ENCODE measurements around the gene NIN. TPM values are rescaled to one million over a fixed set of nuclear protein-coding genes. Genes with fewer than 3 reads are reported as not detected.

The NIN gene
- total RNA-seq, 2 experiments from 2014 or later, result 94.5 to 95.2 TPM

DNA sequence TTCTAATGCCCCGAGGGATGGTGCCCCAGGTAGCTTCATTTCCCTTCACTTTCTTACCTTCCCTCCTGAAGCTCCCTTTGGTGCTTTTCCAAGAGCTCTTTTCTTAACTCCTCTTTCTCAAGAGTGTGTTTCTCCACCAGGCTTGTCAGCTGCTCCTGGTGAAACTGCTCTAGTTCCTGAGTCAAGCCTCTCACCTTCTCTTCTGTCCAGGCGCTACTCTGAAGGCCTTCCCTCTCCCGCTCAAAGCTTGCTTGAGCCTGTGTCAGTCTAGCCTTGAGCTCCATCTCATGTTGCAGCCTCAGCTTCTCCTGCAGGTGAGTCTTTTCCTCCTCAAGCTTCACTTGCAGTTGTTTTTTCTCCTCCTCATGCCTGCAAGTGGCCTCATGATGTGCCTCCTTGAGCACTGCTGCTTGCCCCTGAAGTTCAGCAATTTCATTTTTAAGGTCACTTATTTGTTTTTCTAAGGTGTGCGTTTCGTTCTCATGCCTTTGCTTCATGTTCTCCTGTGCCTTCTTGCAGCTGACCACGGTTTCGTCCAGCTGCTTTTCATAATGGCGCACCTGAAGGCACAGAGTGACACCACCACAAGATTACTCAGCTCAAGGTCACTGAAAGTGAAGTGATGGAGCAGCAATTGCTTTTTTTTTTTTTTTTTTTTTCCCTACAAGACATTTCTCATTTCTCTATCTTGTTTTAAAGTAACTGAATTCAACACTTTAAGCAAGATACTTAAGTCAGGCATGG lies 71.0 kb downstream of the NIN start:
- DNase-seq, result no peak
- no peaks in the 10 kb centered on the region for H3K9me3 Mint-ChIP-seq
- H3K4me3 Mint-ChIP-seq, result no peak overlapping the region
- H3K36me3 Mint-ChIP-seq (ENCODE audit: low read depth), result peaks cover 50% of the 10 kb centered on the region
- CTCF ChIA-PET, result interaction anchor here (0.6 to 1.1 kb wide), 6 partner anchors 10 to 1085 kb away, joined by 3 to 5 read pairs (median 4); no protein-coding TSS in a partner anchor
- no peak overlapping the region for H3K27ac Mint-ChIP-seq
- H3K4me1 Mint-ChIP-seq, result peaks cover 7% of the 10 kb centered on the region
- no peaks in the 10 kb centered on the region for H3K27me3 Mint-ChIP-seq
- POLR2A ChIA-PET, result no interaction called here

DNA sequence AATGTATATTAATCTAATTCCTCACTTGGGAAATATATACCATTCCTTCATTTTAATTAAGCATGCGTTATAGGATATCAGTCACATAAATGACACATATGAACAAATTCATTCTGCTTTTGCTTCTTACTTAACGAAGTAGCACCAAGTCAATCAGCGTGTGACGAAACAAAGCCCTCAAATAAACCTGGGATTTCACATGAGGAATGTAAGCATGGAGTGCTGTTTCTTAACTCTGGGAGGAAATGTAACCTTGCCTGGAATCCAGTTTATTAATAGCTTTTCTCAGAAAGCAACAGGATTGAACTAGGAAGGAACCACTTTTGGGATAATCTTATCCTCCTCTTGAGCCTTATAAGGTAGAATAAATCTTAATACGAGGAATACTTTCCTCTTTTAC lies 72.0 kb downstream of the NIN start:
- no peak overlapping the region for H3K4me3 Mint-ChIP-seq
- H3K4me1 Mint-ChIP-seq, result peaks cover 7% of the 10 kb centered on the region
- ChIA-PET CTCF (no interaction called here), POLR2A (no interaction called here)
- H3K27ac Mint-ChIP-seq, result no peak overlapping the region
- no peaks in the 10 kb centered on the region for H3K27me3 Mint-ChIP-seq
- H3K9me3 Mint-ChIP-seq, result no peaks in the 10 kb centered on the region
- peaks cover 43% of the 10 kb centered on the region for H3K36me3 Mint-ChIP-seq (ENCODE audit: low read depth)
- no peak for DNase-seq

DNA sequence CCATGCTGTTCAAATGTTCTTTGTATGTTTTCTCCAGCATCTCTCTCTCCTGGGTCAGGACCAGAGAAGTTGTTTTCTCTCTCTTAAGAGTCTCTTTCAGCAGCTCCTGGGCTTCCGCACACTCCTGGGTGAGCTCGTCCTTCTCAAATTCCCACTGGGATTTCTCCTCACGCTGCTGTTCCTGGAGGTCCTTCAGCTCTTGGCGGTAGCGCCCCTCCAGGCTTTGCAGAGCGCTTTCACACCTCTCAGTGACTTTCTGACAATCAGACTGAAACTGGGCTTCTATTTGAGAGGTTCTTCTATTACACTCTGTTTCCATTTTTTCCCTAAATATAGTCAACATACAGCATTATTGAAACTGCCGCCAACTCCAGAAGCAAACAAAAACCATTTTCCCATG lies 72.7 kb downstream of the NIN start:
- ChIA-PET CTCF (interaction anchor here (0.5 to 1.2 kb wide), 3 partner anchors 12 to 102 kb away, joined by 3 read pairs; no protein-coding TSS in a partner anchor), POLR2A (no interaction called here)
- Mint-ChIP-seq H3K9me3 (no peaks in the 10 kb centered on the region), H3K4me3 (no peak overlapping the region), H3K4me1 (peaks cover 6% of the 10 kb centered on the region), H3K36me3 (ENCODE audit: low read depth) (peaks cover 43% of the 10 kb centered on the region), H3K27ac (no peak overlapping the region), H3K27me3 (no peaks in the 10 kb centered on the region)
- no peak for DNase-seq

- H3K27me3 Mint-ChIP-seq, result no peaks in the 10 kb centered on the region
- ChIA-PET CTCF (interaction anchor here (0.5 to 1.3 kb wide), 7 partner anchors 10 to 103 kb away, joined by 3 to 4 read pairs (median 3); no protein-coding TSS in a partner anchor), POLR2A (no interaction called here)
- no peak for DNase-seq
- H3K4me3 Mint-ChIP-seq, result no peak overlapping the region
- peaks cover 43% of the 10 kb centered on the region for H3K36me3 Mint-ChIP-seq (ENCODE audit: low read depth)
- no peaks in the 10 kb centered on the region for H3K9me3 Mint-ChIP-seq
- H3K27ac Mint-ChIP-seq, result no peak overlapping the region
- H3K4me1 Mint-ChIP-seq, result peaks cover 6% of the 10 kb centered on the region
These were observed 73.3 kb downstream of the NIN start for GRCh38 chr14:50757702-50758101.

DNA sequence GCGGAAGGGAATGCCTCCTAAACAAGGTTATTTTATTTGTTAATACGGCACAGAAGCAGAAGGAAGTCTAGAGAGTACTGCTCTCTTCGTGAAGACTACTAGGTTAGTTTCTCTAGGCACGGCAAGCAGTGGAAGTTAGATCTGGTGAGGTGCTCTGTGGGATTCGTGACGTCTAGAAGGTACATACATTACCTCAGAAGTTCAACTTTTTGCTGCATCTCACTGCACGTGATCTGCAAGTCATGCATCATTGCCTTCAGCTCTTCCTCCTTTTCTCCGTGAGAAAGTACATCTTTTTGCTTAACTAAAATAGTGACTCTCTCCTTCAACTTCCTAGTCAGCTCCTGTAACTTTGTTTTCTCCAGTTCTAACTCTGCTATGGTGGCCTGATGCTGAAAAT lies 74.7 kb downstream of the NIN start:
- H3K27me3 Mint-ChIP-seq, result no peaks in the 10 kb centered on the region
- no peak overlapping the region for H3K27ac Mint-ChIP-seq
- peaks cover 40% of the 10 kb centered on the region for H3K36me3 Mint-ChIP-seq (ENCODE audit: low read depth)
- POLR2A ChIA-PET, result no interaction called here
- no peak for DNase-seq
- CTCF ChIA-PET, result interaction anchor here (1.1 to 1.3 kb wide), 2 partner anchors 12 to 17 kb away, joined by 3 to 4 read pairs; no protein-coding TSS in a partner anchor
- no peaks in the 10 kb centered on the region for H3K9me3 Mint-ChIP-seq
- no peak overlapping the region for H3K4me3 Mint-ChIP-seq
- peaks cover 3% of the 10 kb centered on the region for H3K4me1 Mint-ChIP-seq

DNA sequence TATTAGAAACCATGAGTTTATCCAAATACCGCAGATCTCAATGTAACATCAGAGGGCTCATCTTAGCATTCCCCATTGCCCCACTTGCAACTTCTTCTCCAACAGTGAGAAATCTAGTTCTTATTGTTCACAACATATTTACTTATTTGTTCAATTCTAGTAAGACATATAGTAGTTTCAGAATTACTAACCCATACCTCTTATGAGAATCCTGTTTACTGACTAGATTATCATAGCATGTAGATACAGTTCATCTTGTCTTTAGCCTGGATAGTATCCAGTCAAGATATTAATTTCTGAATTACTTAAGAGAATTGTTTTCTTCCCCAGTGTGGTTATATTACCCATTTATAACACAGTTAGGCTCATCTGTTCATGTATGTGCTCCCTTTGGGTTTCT lies 80.6 kb downstream of the NIN start:
- Mint-ChIP-seq H3K4me1 (peaks cover 33% of the 10 kb centered on the region), H3K4me3 (no peak overlapping the region), H3K27me3 (no peaks in the 10 kb centered on the region), H3K36me3 (ENCODE audit: low read depth) (peaks cover 71% of the 10 kb centered on the region), H3K9me3 (peaks cover 3% of the 10 kb centered on the region), H3K27ac (no peak overlapping the region)
- ChIA-PET POLR2A (no interaction called here), CTCF (interaction anchor here (0.7 to 1.5 kb wide), 2 partner anchors 10 to 12 kb away, joined by 4 to 5 read pairs; no protein-coding TSS in a partner anchor)
- no peak for DNase-seq

DNA sequence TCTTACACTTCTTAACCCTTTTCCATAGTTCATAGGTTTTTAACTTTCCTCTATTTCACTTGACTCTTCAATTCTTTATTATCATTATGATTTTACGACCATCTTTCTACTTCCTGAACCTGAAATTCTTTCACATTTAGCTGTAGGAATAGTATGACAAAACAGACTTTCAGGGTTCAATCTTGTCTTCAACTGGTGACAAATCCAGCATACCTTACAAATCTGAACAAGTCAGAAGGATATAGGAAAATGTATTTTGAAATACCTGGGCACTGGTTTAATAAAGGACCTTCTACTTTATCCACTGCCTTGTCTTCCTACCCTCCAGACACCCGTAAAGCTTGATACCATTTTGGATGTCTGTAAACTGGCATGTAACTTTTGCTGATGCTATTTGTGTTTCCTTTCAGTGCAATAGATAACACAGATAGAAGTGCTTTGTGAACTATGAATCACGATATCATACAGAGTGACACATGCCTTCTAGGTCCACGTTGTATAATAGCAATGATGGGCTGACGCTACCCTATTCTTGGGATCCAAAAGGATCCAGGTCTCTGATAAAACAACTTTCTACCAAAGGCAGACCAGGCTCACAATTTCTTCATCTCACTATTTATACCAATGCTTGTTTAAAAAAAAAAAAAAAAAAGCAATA lies 85.4 kb downstream of the NIN start:
- peaks cover 3% of the 10 kb centered on the region for H3K9me3 Mint-ChIP-seq
- POLR2A ChIA-PET, result no interaction called here

DNA sequence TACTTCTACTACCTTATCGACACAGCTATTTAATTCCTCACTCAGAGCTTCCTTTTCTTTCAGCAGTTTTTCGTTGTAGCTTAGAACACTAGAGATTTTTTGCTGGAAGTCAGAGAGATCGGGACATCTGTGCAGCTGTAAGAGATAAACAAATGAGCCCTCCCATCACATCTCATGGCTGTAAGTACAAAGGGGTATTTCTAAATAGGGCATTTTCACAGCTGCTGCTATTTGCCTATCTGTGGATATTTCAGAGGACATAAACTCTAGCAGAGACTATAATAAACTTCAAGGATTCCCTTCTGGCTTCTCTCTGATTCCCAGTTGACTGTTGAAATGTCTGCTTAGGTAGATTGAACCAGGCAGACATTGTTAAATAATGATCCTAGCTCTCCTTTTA lies 86.7 kb downstream of the NIN start:
- peaks cover 74% of the 10 kb centered on the region for H3K36me3 Mint-ChIP-seq (ENCODE audit: low read depth)
- CTCF ChIA-PET, result interaction anchor here (0.8 to 1.1 kb wide), 2 partner anchors 12 to 13 kb away, joined by 4 read pairs; no protein-coding TSS in a partner anchor

More for the DNA sequence above, 85.4 kb downstream of the NIN start:
- Mint-ChIP-seq H3K4me3 (no peak overlapping the region), H3K27me3 (no peaks in the 10 kb centered on the region), H3K4me1 (peaks cover 36% of the 10 kb centered on the region), H3K27ac (no peak overlapping the region), H3K36me3 (ENCODE audit: low read depth) (peaks cover 73% of the 10 kb centered on the region)
- CTCF ChIA-PET, result interaction anchor here (0.6 to 1.2 kb wide), 2 partner anchors 12 to 26 kb away, joined by 3 to 4 read pairs; no protein-coding TSS in a partner anchor
- DNase-seq, result no peak

DNA sequence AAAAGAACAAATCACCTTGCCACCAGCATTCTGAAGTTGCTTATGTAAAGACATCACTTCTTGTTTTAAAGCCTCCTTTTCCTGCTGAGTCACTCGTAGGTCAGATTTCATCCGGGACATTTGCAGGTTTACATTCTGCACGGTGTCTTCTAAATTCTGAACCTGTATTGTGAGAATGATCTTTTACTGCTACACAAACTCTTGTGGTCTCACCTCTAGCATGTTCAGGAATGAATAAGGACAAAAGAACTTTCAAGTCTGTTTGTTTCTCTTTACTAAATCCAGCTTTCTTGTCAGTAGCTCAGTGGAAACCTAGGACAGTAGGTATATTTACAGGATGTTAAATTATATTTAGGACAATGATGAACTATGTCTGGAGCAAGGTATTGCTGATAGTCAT lies 89.4 kb downstream of the NIN start:
- ChIA-PET POLR2A (no interaction called here), CTCF (interaction anchor here (0.5 kb wide), 1 partner anchor 13 kb away, joined by 4 read pairs; no protein-coding TSS in a partner anchor)
- Mint-ChIP-seq H3K4me3 (no peak overlapping the region), H3K4me1 (peaks cover 42% of the 10 kb centered on the region), H3K27me3 (no peaks in the 10 kb centered on the region), H3K27ac (peak overlapping the region; percentile 72), H3K9me3 (no peaks in the 10 kb centered on the region), H3K36me3 (ENCODE audit: low read depth) (peaks cover 72% of the 10 kb centered on the region)
- DNase-seq, result no peak

More for the DNA sequence above, 86.7 kb downstream of the NIN start:
- peaks cover 2% of the 10 kb centered on the region for H3K9me3 Mint-ChIP-seq
- DNase-seq, result no peak
- H3K27ac Mint-ChIP-seq, result no peak overlapping the region
- peaks cover 39% of the 10 kb centered on the region for H3K4me1 Mint-ChIP-seq
- POLR2A ChIA-PET, result no interaction called here
- no peak overlapping the region for H3K4me3 Mint-ChIP-seq
- no peaks in the 10 kb centered on the region for H3K27me3 Mint-ChIP-seq

DNA sequence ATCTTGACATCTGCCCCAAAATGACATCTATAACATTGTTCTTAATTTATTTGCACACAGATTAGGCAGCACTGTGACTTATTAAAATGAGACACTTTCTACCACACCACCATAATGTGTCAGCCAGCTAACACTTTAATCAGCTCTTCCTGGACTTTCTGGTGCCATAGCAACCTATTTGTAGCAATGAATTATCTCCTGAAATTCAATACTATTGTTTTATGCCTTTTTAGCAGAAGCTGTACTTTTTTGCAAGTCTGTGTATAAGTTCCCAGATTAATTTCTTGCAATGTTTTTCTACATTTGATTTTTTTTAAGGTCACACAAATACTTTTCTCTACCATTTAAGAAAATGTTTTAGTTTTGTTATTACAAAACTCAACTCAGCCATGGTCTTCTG lies 90.1 kb downstream of the NIN start:
- H3K27ac Mint-ChIP-seq, result peak overlapping the region; percentile 0

DNA sequence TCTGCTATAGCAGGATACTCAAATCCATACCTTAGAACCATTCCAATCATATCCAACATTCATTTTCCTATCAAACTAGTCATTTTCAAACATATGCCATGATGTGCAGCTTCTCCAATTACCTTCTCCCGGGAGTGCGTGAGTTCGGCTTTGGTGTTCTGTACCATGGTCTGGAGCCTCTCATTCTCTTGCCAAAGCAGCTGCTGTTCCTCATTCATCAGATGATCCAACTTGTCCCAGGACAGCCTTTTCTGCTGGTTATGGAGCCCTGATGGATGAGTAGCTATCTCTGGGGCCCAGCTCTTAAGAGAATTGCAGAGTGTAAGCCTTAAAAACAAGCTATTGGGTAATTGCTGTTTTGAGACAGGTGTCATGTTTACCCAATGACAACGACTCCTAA lies 91.8 kb downstream of the NIN start:
- CTCF ChIA-PET, result interaction anchor here (0.7 to 1.6 kb wide), 4 partner anchors 17 to 121 kb away, joined by 3 to 8 read pairs (median 3); no protein-coding TSS in a partner anchor
- H3K27me3 Mint-ChIP-seq, result no peaks in the 10 kb centered on the region
- POLR2A ChIA-PET, result no interaction called here
- H3K4me1 Mint-ChIP-seq, result peaks cover 42% of the 10 kb centered on the region
- no peak overlapping the region for H3K4me3 Mint-ChIP-seq
- DNase-seq, result no peak
- peak overlapping the region; percentile 80 for H3K27ac Mint-ChIP-seq
- H3K9me3 Mint-ChIP-seq, result no peaks in the 10 kb centered on the region
- H3K36me3 Mint-ChIP-seq (ENCODE audit: low read depth), result peaks cover 66% of the 10 kb centered on the region

More for the DNA sequence above, 90.1 kb downstream of the NIN start:
- peaks cover 42% of the 10 kb centered on the region for H3K4me1 Mint-ChIP-seq
- no peak overlapping the region for H3K4me3 Mint-ChIP-seq
- H3K27me3 Mint-ChIP-seq, result no peaks in the 10 kb centered on the region
- DNase-seq, result no peak
- H3K9me3 Mint-ChIP-seq, result no peaks in the 10 kb centered on the region
- ChIA-PET POLR2A (no interaction called here), CTCF (interaction anchor here (0.6 to 1.3 kb wide), 5 partner anchors 9 to 1002 kb away, joined by 3 read pairs; no protein-coding TSS in a partner anchor)
- H3K36me3 Mint-ChIP-seq (ENCODE audit: low read depth), result peaks cover 69% of the 10 kb centered on the region

DNA sequence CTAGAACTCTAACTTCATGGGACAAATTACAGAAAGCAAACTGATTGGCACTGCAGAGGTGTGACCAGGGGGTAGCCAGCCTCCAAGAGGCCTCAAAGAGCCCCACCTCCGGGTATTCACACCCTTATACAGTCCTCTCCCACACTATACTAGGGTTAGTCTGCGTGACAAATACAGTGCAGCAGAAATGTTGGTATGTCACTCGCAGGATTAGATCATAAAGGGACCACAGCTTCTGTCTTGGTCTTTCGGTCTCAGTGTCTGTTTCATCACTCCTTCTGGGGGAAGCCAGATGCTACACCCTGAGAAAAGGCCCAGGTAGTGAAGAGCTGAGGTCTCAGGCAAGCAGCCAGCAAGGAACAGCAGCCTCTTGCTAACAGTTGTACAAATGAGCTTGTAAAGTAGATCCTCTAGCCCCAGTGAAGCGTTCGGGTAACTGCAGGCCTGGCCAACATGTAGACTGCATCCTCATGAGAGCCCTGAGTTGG lies 94.0 kb downstream of the NIN start:
- POLR2A ChIA-PET, result no interaction called here
- Mint-ChIP-seq H3K9me3 (no peaks in the 10 kb centered on the region), H3K4me3 (no peak overlapping the region), H3K27ac (peak overlapping the region; percentile 68), H3K4me1 (peaks cover 41% of the 10 kb centered on the region), H3K27me3 (no peaks in the 10 kb centered on the region), H3K36me3 (ENCODE audit: low read depth) (peaks cover 66% of the 10 kb centered on the region)
- peak; percentile 16 for DNase-seq
- CTCF ChIA-PET, result interaction anchor here (0.7 to 3.9 kb wide), 4 partner anchors 12 to 40 kb away, joined by 3 to 20 read pairs (median 4); no protein-coding TSS in a partner anchor
